ENCODE results near the gene ARHGEF40. TPM values are rescaled to one million over a fixed set of nuclear protein-coding genes. Genes with fewer than 3 reads are reported as not detected.

The ARHGEF40 gene
- total RNA-seq, 4 donors from 2014 or later: 18.6 to 37.6 (median 26.8) TPM

- TF ChIP-seq EP300 (IDR thresholded peaks at IDR 0.05) (no peak), POLR2AphosphoS5 (IDR thresholded peaks at IDR 0.05) (no peak), CTCF (IDR thresholded peaks at IDR 0.05) (no peak), POLR2A (IDR thresholded peaks at IDR 0.05) (no peak)
- Histone ChIP-seq H3K9me3 (no peaks in the 10 kb centered on the region), H3K27ac (no peak within 1 kb of the TSS), H3K4me3 (no peak within 1 kb of the TSS), H3K27me3 (no peaks in the 10 kb centered on the region), H3K4me1 (peaks cover 14 to 44% (median 17%) of the 10 kb centered on the region in 3 donors), H3K36me3 (no peaks in the 10 kb centered on the region)
- WGBS, 2 donors (ENCODE audit: low coverage in 1 of 2): 66 to 67% methylated on average over 7 to 8 of the region's 11 CpGs
- ATAC-seq: no peak
Observed at GRCh38 chr14:21041676-21042433, 28.2 kb upstream of the ARHGEF40 start, which contains the start of gene RNASE7. Gene RNASE7 (plus strand): TSS chr14:21042362. CDS start chr14:21042993, 631 bp downstream.

- TF ChIP-seq EP300 (IDR thresholded peaks at IDR 0.05): no peak
- no peak for TF ChIP-seq CTCF (IDR thresholded peaks at IDR 0.05)
- Histone ChIP-seq H3K36me3 (no peaks in the 10 kb centered on the region), H3K27me3 (no peaks in the 10 kb centered on the region), H3K9me3 (no peaks in the 10 kb centered on the region), H3K27ac (no peak overlapping the region), H3K4me3 (no peak overlapping the region), H3K4me1 (peaks cover 14 to 48% (median 17%) of the 10 kb centered on the region in 3 donors)
- WGBS, 2 donors (ENCODE audit: low coverage in 1 of 2): 55 to 59% methylated on average over 5 to 7 of the region's 8 CpGs
- no peak for ATAC-seq
Observed at GRCh38 chr14:21042918-21043317, 27.2 kb upstream of the ARHGEF40 start.

GRCh38 chr14:21043387-21043973 lies 26.6 kb upstream of the ARHGEF40 start:
- no peak overlapping the region for H3K4me3 ChIP-seq
- H3K36me3 ChIP-seq: no peaks in the 10 kb centered on the region
- no peaks in the 10 kb centered on the region for H3K9me3 ChIP-seq
- H3K4me1 ChIP-seq: peaks cover 13 to 43% (median 13%) of the 10 kb centered on the region in 3 donors
- no peak overlapping the region for H3K27ac ChIP-seq
- 0 to 30% methylated on average over 1 of the region's 2 CpGs for WGBS, 2 donors (ENCODE audit: low coverage in 1 of 2)
- TF ChIP-seq POLR2A (IDR thresholded peaks at IDR 0.05) (no peak), POLR2AphosphoS5 (IDR thresholded peaks at IDR 0.05) (no peak), EP300 (IDR thresholded peaks at IDR 0.05) (no peak), CTCF (IDR thresholded peaks at IDR 0.05) (no peak)
- ATAC-seq: no peak
- no peaks in the 10 kb centered on the region for H3K27me3 ChIP-seq

- no peak for ATAC-seq
- WGBS, 2 donors (ENCODE audit: low coverage in 1 of 2): 27 to 49% methylated on average over 2 to 6 of the region's 6 CpGs
- peak overlapping the region in 1 of 4 donors; percentile 10 for H3K27ac ChIP-seq
Observed at GRCh38 chr14:21043974-21044618, 26.0 kb upstream of the ARHGEF40 start.

More at GRCh38 chr14:21043974-21044618, 26.0 kb upstream of the ARHGEF40 start:
- H3K4me1 ChIP-seq: peaks cover 8 to 36% (median 9%) of the 10 kb centered on the region in 3 donors
- TF ChIP-seq EP300 (IDR thresholded peaks at IDR 0.05) (no peak), POLR2A (IDR thresholded peaks at IDR 0.05) (no peak), CTCF (IDR thresholded peaks at IDR 0.05) (no peak), POLR2AphosphoS5 (IDR thresholded peaks at IDR 0.05) (no peak)
- no peaks in the 10 kb centered on the region for H3K36me3 ChIP-seq
- H3K9me3 ChIP-seq: no peaks in the 10 kb centered on the region
- H3K27me3 ChIP-seq: no peaks in the 10 kb centered on the region
- no peak overlapping the region for H3K4me3 ChIP-seq

Measured in gastroesophageal sphincter (tissue), 4 donors.